ENCODE measurements around the gene SLC17A4.

DNA sequence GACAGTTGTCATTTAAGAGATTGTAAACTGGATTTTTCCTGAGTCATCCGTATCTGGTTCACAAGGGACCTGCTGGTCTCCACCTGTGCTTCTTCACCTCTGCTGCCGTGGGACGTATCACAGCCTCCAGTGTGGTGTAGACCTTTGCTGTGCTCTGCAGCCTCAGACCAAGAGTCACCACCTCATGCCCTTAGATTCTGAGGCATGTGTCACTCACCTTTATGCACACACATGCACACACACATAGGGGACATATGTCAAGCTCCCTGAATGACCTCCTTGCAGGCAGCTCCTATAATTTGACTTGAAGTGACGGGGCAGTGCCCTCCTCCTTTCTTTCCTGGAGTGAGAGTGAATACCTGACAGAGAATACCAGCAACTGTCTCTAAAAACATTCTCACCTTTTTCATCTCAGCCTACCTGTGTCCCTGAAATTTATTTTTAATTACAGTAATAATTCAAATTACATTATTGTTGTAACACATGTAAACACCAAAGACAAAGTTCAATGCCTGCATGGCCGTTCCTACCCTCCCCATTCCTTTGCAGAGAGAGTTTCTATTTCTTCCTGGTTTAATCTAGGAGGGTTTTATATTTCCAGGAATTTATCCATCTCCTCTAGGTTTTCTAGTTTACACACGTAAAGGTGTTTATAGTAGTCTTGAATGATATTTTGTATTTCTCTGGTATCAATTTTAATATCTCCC is 3.5 kb downstream of the SLC17A4 start:
- TF ChIP-seq, protein P1, sequence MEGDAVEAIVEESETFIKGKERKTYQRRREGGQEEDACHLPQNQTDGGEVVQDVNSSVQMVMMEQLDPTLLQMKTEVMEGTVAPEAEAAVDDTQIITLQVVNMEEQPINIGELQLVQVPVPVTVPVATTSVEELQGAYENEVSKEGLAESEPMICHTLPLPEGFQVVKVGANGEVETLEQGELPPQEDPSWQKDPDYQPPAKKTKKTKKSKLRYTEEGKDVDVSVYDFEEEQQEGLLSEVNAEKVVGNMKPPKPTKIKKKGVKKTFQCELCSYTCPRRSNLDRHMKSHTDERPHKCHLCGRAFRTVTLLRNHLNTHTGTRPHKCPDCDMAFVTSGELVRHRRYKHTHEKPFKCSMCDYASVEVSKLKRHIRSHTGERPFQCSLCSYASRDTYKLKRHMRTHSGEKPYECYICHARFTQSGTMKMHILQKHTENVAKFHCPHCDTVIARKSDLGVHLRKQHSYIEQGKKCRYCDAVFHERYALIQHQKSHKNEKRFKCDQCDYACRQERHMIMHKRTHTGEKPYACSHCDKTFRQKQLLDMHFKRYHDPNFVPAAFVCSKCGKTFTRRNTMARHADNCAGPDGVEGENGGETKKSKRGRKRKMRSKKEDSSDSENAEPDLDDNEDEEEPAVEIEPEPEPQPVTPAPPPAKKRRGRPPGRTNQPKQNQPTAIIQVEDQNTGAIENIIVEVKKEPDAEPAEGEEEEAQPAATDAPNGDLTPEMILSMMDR (IDR thresholded peaks at IDR 0.05) = no peak
- no peak for TF ChIP-seq POLR2A (IDR thresholded peaks at IDR 0.05)
